GM12874 (cell line): ENCODE data around the gene FILIP1.

Experiments
- CTCF ChIP-seq: IDR thresholded peaks from 2 replicates; pipeline ENCODE4 v1.5.1; 2011; ENCODE audit warnings: low read depth, mild to moderate bottlenecking, control low read depth, low read length, moderate library complexity; ENCODE audit not compliant: insufficient read depth

FILIP1 gene

DNA sequence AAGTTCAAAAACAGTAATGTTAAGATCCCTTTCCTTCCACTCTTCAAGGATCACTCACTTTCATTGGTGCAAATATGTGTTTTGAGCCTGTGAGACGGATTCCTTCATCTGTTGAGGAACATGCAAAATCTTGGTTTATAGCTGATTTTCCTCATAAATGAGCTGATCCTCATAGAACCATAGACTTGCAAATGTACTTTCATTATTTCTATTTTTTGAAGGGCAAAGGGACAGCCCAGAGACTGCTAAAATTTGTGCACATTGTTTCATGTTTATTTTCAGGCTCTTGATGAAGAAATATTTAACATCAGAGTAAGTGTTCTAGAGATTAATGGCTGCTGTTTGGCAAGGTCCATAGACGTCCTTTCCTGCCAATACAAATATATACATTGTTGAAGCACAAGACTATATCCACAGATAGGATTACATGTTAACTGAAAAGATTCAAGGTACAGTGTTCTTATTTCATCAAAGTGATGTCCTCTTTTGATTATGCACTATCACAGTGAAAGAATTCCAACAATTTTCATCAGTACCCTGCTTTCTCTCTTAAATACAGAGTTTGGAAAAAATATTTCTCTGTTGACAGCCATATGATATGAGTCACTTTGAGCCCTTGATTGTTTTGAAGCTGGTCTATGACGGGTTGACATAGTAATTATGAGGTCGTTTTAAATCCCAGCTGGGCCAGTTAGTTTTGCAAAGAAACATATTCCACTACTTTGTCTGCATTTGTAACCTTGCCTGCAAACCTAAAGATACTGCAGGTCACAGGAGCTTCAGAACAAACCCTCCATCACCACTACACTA is 95.7 kb downstream of the FILIP1 start:
- TF ChIP-seq CTCF, result no peak

GRCh38 chr6:75397171-75397570 is 96.4 kb downstream of the FILIP1 start:
- no peak for TF ChIP-seq CTCF

GRCh38 chr6:75396005-75396800 is 97.4 kb downstream of the FILIP1 start:
- TF ChIP-seq CTCF, result no peak

- TF ChIP-seq CTCF, result no peak
These were observed 99.8 kb downstream of the FILIP1 start for GRCh38 chr6:75393806-75394205.

DNA sequence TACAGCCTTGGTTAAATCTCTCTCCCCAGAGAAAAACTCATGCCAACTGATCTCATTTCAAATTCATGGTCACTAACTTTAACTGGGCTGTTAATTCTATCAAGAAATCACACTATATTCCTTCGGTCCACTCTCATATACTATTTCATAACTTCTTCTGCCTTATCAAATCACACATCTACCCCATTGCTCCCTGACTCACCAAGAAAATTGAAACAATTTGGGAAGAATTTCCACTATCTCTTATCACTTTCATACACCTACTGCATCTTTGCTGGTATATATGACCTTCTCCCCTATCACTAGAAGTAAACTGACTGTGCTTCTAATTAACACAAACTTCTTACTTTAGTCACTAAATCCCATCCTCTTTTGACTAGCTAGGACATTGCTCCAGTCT is 102.3 kb downstream of the FILIP1 start:
- TF ChIP-seq CTCF, result no peak

- no peak for TF ChIP-seq CTCF
These were observed 107.4 kb downstream of the FILIP1 start for GRCh38 chr6:75386050-75386770.

- no peak for TF ChIP-seq CTCF
These were observed 109.5 kb downstream of the FILIP1 start for GRCh38 chr6:75384116-75384515.
